MM.1S (cell line): ENCODE data around the gene PTTG1IP.

Experiments
- CTCF ChIP-seq: fragments of 300-600 bp; sonication (generic); IDR thresholded peaks from 2 replicates; pipeline ENCODE4 v1.5.1; 2016; ENCODE audit warnings: antibody characterized with exemption, low read length, mixed read lengths
- EZH2phosphoT487 ChIP-seq: fragments of 300-600 bp; sonication (generic); IDR thresholded peaks from 2 replicates; pipeline ENCODE4 v1.6.1; 2018; ENCODE audit warnings: antibody characterized with exemption, low read length

DNA sequence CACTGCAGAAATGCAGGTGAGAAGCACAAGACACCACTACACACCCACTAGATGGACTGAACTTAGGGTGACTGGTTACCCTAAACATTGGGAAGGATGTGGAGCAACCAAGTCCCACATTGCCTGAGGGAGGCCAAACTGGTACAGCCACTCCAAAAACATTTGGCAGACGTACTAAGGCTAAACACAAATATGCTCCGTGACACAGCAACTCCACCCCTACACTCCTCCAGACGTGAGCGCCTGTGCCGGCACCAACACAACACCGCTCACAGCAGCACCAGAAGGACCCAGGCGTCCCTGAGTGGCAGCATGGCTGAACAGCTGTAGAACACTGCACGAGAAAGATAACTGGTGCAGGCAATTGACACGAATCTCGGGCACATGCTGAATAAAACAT, 14.7 kb downstream of the PTTG1IP start:
- TF ChIP-seq CTCF (no peak), EZH2phosphoT487 (no peak)
